NCI-H524 (cell line): Measurements from ENCODE around the gene DSCAM.
"Not testable (repeated sequence)": the region's sequence is repeated elsewhere in the genome, so short reads cannot be mapped to it uniquely, and the experiment has no call there.

Source experiments
- DNase-seq, 2 experiments: peaks; one replicate each; lab custom pipeline; 2025; lab: John Stamatoyannopoulos, UW

DSCAM gene

DNA sequence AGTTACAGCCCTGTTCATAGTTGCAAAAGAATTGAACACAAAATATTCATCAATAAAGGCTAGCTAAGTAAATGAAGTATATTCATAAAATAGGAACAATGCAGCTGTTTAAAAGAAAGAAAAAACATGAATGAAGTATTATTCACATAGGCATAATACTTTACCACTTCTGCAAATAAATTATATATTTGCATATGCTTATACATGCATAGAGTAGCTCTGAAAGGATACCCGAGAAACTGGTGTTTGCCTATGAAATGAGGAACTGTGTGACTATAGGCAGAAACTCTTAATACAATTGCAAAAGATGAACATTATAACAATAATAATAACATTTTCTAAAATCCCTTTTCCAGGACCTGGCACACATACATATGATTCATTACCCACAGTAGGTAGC is 385.9 kb downstream of the DSCAM start:
- DNase-seq, result no peak

DNA sequence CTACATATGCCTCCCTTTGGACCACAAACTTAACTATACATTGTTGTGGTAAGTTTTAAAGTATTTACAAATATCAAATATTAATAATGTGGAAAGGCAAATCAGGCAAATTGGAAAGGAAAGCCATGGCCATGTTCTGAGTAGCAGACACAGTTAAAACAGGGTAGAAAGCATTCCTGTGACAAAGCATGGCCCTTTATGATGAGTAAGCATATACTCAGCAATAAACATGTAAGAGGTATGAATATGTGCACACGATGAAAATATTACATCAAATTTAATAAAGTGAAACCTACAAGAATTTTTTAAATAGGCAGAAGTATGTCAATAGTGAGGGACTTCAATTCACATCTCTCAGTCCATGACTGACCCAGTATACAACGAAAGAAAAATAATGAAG is 389.2 kb downstream of the DSCAM start:
- no peak for DNase-seq

DNA sequence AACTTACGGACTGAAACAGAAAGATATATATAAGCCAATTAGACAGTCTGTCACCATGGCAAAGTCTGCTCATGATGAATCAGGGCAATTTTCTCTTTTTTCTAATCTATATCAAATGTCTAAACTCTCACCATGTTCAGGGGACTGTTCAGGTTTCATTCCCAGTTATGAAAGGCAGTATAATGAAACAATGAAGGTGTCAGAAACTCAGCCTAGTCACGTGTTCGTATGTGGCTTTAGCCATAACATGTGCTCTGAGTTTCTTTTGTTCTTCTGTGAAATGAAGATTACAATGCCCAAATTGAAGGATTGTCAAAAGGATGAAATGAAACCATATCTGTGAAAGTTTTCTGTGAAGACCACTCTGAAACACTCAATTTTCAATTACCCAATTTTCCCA is 392.9 kb downstream of the DSCAM start:
- DNase-seq, result no peak

DNA sequence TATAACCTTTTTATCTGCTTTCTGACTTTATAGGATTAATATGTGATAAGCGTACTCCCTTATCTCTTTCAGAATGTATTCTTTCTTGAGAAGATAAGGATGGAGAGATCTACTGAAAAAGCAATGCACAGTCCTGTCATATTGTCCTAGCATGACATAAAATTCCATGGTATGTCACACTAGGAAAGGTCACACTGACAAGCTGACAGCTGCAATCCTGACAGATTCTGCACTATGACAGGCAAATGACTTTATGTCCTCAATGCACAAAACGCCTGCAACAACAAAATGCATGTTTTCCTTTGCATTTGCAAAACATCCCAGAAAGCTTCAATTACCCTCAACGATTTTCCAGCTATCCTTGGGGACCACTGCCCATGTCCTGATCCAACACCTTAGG is 393.8 kb downstream of the DSCAM start:
- DNase-seq, result no peak

DNA sequence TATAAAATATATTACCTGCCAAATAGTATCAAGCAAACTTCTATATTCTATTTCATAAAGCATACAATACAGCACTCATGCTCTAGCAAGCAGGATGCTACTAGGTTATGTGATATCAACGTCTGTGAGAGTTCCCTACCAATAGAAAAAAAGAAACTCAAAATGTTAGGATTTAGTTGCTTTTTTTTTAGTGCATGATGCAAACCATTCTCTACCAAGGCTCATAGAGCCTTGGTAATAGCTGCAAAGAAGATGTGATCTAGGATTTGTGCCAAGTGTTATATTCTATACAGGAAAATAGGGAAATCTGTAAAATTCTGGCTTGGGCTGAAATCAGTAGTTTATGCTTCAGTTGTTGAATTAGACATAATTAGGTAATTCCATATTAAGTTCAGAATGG is 394.4 kb downstream of the DSCAM start:
- DNase-seq, result no peak

DNA sequence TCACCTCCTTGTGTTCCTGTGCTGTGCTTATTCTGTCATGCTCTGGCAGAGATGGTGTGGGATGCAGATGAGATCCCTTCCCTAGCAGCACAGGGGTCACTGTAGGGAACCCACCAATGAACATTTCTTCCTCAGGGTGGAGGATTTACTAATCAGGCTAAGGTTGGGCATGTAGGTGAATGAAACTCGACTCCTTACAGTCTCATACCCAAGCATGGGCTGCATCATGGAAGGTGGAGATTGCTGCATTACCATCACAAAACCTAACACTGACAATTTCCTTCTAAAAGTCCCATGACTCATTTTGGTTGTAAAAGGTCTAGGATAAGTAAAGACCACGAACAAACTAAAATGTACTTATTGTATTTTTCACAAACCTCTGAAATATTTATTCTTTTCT is 399.9 kb downstream of the DSCAM start:
- DNase-seq, result no peak

DNA sequence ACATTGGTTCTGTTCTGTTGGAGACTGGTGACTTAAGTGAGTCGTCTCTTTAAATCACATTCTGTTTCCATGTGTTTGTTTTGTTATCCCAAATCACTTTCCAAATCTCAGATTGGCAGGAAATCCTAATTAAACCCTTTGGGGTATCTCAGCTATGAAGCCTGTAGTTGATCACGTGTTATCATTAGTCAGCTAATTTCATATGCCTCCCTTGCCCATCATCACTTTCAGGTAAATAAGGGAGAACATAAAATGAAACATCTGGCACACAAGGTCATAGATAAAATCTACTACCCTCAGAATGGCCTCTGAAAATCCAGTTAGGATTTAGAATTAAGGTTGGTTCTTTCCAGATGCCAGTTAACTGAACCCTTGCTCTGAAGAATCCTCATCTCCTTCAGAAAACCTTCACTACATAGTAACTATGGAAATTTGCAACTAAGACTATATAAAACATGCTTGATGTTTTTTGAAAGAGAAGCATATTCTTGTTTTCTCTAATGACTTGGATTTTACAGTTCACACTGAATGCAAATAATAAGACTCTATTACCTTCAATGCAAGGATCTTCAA is 401.5 kb downstream of the DSCAM start:
- peak in 1 of 2 experiments; percentile 27 for DNase-seq

DNA sequence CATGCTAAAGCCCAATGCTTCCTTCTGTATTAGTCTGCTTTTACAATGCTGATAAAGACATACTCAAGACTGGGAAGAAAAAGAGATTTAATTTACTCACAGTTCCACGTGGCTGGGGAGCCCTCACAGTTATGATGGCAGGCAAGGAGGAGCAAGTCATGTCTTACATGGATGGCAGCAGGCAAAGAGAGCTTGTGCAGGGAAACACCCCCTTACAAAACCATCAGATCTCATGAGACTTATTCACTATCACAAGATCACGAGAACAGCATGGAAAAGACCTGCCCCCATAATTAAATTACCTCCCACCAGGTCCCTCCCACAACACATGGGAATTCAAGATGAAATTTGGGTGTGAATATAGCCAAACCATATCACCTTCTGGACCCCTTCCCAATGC is 407.4 kb downstream of the DSCAM start:
- DNase-seq, result not testable (repeated sequence)

DNA sequence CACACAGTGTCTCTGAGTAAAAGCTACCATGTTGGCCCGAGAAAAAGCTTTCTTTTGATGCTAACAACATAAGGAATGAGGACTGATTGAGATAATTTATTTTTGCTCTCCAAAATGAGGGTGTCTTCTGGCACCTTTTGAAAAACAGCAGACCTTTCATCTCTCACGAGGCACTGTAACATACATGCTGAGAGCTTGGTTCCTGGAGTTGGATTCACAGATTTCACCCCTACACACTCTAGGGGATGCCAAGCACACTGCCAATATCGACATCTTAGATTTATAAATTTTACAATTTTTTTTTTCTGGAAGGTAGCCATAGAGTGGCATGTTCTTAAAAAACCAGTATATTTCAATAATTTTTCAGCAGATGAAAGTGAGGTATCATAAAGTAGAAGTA is 408.3 kb downstream of the DSCAM start:
- DNase-seq, result no peak

DNA sequence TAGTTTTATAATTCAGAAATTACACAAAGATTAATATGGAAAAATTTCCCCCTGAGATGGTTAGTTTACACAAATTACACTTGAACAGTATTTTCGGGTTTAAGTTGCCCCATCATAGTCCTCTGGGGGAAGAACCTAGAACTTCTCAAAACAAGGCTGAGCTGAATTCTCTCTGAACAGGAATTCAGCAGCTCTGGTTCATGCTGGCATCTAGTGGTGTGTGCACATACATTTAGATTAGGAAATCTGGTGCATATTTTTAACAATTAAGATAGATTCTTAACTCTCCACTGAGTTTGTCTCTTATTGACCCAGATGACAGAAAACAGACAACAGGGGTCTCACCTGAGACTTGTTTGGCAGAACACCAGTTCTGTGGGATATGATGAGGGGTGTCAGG is 410.7 kb downstream of the DSCAM start:
- DNase-seq, result no peak

DNA sequence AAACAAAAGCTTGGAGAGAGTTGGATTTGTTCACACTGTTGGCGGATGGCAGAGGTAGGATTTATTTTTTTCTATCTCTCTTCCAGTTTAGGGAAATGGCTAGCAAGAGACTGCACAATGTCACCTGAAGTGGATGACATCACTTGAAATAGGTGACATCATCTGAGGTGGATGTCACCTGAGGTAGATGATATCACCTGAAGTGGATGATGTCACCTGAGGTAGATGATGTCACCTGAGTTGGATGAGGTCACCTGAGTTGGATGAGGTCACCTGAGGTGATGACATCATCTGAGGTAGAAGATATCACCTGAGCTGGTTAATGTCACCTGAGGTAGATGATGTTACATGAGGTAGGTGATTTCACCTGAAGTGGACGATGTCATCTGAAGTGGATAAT is 413.4 kb downstream of the DSCAM start:
- DNase-seq, result no peak

DNA sequence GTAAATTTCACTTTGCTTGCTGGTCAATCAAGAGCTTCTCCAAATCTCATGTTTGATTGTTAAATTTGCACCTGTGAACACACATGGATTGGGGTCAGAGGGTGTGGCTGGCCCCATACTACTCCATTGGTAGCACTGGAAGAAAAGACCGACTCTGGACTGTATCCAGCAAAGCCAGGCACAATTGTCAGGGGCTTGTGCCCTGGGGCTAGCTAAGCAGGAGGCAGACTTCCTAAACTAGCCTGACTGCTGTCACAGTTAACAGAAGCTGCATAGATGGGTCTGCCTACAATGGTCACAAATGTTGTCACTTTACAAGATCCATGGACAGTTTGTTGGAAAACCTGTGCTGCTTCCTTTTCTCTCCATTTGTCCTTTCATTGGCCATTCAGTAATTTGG is 421.0 kb downstream of the DSCAM start:
- DNase-seq, result no peak

DNA sequence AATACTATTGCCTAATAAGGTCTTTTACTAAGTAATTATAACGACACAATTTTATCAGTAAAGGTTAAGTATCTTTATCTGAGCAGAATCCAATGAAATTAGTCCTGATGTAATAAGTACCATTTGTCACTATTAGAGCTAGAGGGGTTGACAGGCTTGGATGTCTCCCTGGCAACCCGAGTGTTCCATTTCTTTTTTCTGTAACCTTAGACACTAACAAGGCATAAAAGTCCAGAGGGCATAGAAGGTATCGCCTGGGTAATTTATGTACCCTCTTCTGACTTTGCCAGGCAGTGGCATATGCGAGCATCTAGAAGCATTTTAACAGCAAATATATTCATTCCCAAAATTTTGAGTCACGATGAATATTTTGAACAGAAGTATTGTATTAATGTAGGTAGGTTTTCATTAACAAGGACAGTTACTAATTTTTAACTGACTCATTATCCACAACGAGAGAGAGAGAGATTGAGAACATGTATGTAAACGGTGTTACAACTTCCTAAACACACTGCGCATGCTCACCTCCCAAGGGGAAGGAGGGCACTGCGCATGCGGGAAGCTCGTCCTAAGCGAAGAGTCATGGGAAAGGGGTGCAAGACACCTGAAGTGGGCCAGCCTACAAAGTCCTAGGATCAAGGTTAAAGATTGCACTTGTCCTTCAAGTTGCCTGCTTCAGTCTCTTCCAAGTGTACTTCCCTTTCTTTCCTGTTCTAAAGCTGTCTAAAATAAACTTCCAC is 423.9 kb downstream of the DSCAM start:
- DNase-seq, result peak in 1 of 2 experiments; percentile 10

DNA sequence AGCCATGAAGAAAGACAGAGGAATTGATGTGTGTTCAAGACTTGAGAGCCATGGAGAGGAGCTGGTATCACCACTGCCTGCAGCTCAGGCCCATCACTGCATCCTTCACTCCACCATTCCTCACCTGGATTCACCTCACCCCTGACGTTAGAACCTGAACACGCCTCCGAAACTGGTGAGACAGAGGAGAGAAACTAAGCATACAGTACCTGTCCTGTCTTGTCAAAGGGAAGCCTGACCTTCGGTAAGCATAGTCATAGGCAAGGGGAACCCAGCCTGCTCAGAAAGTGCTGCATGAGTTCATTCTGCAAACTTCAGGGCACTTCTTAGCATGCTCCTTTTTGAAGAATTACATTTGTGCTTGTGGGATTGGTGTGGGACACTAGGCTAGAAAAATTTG is 425.8 kb downstream of the DSCAM start:
- no peak for DNase-seq

DNA sequence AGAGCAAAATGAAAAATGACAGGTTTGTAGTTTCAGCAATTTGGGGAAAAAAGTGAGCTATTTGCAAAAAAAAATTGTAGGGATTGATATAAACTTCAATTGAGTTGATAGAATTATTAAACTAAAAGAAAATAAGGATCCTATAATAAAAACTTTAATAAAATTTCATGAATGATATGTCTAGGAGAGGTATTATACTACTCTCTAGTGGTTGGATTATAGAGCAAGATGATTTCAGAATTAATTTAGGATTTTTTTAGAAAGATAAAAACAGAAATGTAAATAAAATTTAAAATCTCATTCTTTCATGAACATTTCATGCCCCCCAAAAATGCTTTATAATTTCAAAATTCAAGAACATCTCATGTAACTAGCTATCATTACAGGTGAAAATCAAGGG is 430.4 kb downstream of the DSCAM start:
- DNase-seq, result no peak

DNA sequence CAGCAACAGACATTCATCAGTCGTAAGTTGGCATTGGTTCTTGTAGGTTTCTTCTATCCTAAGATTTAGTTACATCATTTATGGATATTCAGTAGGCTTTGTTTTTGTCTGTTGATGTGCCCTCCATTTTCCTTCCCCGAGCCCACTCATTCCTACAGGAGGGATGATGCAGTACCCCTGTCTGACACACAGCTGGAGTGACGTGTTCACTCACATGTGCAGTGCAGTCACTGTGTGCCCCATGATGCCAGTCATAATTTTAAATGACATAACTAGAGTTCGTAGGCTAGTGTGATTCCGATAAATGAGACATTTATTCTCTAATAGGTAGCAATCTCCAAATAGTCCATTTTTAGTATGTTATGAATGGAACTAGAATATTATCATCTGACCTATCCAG is 438.4 kb downstream of the DSCAM start:
- no peak for DNase-seq

DNA sequence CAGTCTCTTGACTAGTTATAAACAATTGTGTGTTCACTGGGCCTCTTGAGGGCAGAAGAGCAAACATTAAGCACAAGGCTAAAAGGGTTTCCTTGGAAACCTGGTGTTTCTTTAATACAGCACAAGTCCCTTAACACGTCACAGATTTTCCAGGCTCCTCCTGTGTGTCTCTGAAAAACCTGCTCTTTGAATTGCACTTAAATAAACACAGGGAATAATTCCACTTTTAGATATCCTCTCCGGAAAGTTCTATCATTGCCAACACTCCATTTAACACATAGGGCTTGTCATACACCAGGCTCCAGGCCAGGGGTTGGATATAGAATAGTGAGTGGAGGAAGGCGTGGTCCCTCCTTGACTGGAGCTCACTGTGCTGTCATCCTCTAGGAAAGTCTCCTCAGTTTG is 442.6 kb downstream of the DSCAM start:
- no peak for DNase-seq

DNA sequence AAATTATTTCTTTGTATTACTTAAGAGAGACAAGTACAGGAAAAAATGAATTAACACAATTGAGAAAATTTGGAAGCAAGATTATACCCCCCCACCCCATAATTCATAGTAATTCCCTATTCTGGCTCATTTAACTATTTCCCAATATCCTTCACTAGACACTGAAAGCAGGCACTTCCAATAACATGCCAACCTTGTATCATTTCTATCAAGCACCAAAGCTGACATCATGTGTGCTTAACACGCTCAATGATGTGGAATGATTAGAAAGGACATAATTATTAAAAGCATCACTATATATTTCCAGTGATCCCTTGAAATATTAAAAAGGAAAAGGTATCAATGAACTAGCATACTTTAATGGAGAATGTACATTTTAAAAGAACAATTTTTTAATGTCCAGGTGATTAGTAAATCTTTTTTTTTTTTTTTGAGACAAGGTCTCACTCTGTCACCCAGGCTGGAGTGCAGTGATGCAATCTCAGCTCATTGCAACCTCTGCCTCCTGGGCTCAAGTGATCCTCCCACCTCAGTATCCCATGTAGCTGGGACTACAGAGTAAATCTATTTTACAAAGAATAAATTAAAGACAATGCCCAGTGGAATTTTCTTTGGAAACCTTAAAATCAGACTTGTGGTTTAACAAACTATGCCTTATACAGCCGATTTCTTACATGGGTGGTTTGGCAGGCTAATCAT is 443.9 kb downstream of the DSCAM start:
- DNase-seq, result no peak

DNA sequence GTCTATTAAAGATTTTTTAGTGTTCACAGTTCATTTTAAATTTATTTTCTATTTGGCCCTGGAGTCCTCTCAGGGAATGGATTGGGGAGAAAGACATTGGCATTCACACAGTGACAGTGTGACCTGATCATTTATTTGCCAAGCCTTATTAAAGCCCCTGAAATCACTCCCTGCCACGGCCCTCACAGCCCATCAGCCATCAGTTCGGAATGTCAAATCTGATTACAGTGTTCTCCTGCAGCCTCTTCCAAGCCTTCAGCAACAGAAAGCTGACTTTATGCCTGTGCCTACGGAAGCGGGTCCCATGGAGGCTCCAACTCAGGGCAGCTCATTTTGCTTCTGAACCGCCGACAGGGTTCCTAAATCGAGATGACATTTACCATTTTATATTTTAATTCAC is 451.2 kb downstream of the DSCAM start:
- no peak for DNase-seq

DNA sequence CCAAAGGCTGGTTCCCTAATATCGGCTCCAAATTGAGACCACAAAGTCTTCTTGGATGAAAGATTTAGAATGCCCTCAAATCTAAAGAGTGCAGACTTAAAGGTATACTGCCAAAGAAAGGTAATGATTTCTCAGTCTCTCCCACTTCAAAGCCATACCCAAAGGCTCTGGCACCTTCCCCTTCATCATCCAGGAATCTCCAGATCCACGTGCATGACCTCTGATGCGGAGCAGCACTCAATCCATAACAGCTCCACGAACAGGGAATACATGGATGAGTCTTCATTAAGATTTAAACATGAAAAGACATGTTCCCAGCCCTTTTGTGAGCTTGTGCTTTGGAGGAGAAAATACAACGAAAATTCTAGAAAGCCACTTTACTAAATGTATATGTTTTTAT is 453.9 kb downstream of the DSCAM start:
- no peak for DNase-seq

DNA sequence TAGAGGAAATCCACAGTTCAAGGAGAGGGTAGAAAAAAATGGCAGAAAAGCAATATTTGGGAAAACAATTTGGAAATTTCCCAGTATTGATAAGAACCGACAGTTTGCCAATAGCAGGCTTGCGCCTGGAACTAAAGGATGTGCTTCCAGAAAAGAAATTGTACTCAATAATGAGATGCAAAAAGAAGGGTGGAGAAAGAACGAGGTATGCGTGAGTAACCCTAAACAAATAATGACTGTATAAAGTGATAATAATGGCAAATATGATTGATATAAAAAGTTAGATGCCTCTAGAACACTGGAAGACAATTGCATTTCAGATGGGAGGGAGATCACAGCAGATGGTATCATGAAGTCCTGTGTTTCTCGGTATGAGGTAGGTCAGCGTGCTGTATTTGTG is 458.9 kb downstream of the DSCAM start:
- no peak for DNase-seq

DNA sequence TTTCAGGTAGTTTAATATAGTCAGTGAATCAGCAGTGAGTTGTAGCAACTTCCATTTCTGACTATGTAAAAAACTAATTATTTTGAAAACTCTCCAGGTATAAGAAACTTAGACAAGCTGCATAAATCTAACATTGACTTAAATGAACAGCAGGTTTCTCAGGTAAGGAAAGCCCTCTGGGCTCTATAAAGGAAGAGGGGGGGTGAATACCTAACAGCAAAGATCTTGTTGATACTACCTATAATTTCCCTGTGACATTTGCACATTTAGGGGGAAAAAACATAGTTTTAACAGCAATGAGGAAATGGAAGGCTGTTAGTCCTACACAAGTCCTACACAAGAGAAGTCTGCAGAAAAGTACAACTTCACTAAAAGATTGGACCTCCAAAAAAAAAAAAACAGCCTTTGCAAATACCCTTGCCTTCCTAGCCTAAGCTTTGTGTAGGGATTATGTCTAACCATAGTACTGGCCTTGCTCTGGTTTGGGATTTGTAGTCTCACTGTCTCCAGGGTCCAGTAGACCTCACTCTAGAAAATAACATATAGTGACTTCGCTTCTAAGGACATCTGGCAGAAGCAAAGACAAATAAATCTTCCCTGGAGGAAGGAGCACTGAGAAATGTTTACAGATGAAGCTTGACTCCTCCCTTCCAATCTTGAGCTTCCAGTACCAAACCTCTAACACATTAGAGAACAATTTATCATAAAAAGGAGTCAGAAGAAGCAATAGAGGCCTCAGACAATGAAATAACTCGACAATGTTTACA is 459.8 kb downstream of the DSCAM start:
- DNase-seq, result no peak
